ENCODE results near the gene ADPRH.
"Not testable (repeated sequence)": the region's sequence is repeated elsewhere in the genome, so short reads cannot be mapped to it uniquely, and the experiment has no call there.

The ADPRH gene

GRCh38 chr3:119552928-119553327, 26.4 kb upstream of the ADPRH start:
- 100% methylated on average over 4 of the region's 6 CpGs for WGBS (ENCODE audit: insufficient coverage)
- CTCF ChIA-PET; H3K27ac ChIP-seq (ENCODE audit: insufficient read depth in 1 of 2, low read depth in 1 of 2, low read length in 2 of 2, poor library complexity in 1 of 2, severe bottlenecking in 2 of 2); DNase-seq; H3K4me3 ChIP-seq (ENCODE audit: control insufficient read depth in 1 of 7, extremely low read depth in 1 of 7, insufficient read depth in 4 of 7, low read depth in 2 of 7, low read length in 6 of 7); POLR2A ChIA-PET; H3K9me3 ChIP-seq (ENCODE audit: control extremely low read depth in 1 of 5, control insufficient read depth in 4 of 5, insufficient read depth in 2 of 5, low read depth in 1 of 5, low read length in 4 of 5); H3K27me3 ChIP-seq (replicated peaks in 2 of 5; ENCODE audit: control insufficient read depth in 4 of 5, insufficient read depth in 5 of 5, low read length in 4 of 5); H3K36me3 ChIP-seq (ENCODE audit: control insufficient read depth in 4 of 4, insufficient read depth in 4 of 4, low read length in 3 of 4): not testable (repeated sequence)
- peaks cover 0 to 23% (median 17%) of the 10 kb centered on the region in 4 experiments for H3K4me1 ChIP-seq (ENCODE audit: control extremely low read depth in 1 of 4, control insufficient read depth in 4 of 4, insufficient read depth in 4 of 4, low read length in 3 of 4)

- Histone ChIP-seq H3K36me3 (ENCODE audit: control insufficient read depth in 4 of 4, insufficient read depth in 4 of 4, low read length in 3 of 4) (no peaks in the 10 kb centered on the region), H3K27ac (ENCODE audit: insufficient read depth in 1 of 2, low read depth in 1 of 2, low read length in 2 of 2, poor library complexity in 1 of 2, severe bottlenecking in 2 of 2) (no peak overlapping the region), H3K4me3 (ENCODE audit: control insufficient read depth in 1 of 7, extremely low read depth in 1 of 7, insufficient read depth in 4 of 7, low read depth in 2 of 7, low read length in 6 of 7) (no peak overlapping the region), H3K4me1 (ENCODE audit: control extremely low read depth in 1 of 4, control insufficient read depth in 4 of 4, insufficient read depth in 4 of 4, low read length in 3 of 4) (peaks cover 0 to 24% (median 17%) of the 10 kb centered on the region in 4 experiments), H3K27me3 (replicated peaks in 2 of 5; ENCODE audit: control insufficient read depth in 4 of 5, insufficient read depth in 5 of 5, low read length in 4 of 5) (no peaks in the 10 kb centered on the region), H3K9me3 (ENCODE audit: control extremely low read depth in 1 of 5, control insufficient read depth in 4 of 5, insufficient read depth in 2 of 5, low read depth in 1 of 5, low read length in 4 of 5) (no peaks in the 10 kb centered on the region)
- CTCF ChIA-PET = interaction anchor here (0.6 kb wide), 1 partner anchor 32 kb away, joined by 4 read pairs; no protein-coding TSS in a partner anchor
- 91% methylated on average over 3 of the region's 5 CpGs for WGBS (ENCODE audit: insufficient coverage)
- no peak for DNase-seq
- POLR2A ChIA-PET = no interaction called here
Measured at GRCh38 chr3:119553823-119554415, 25.4 kb upstream of the ADPRH start.

- Histone ChIP-seq H3K4me3 (ENCODE audit: control insufficient read depth in 1 of 7, extremely low read depth in 1 of 7, insufficient read depth in 4 of 7, low read depth in 2 of 7, low read length in 6 of 7) (no peak overlapping the region), H3K4me1 (ENCODE audit: control extremely low read depth in 1 of 4, control insufficient read depth in 4 of 4, insufficient read depth in 4 of 4, low read length in 3 of 4) (peaks cover 0 to 36% (median 24%) of the 10 kb centered on the region in 4 experiments), H3K27ac (ENCODE audit: insufficient read depth in 1 of 2, low read depth in 1 of 2, low read length in 2 of 2, poor library complexity in 1 of 2, severe bottlenecking in 2 of 2) (no peak overlapping the region), H3K27me3 (replicated peaks in 2 of 5; ENCODE audit: control insufficient read depth in 4 of 5, insufficient read depth in 5 of 5, low read length in 4 of 5) (no peaks in the 10 kb centered on the region), H3K9me3 (ENCODE audit: control extremely low read depth in 1 of 5, control insufficient read depth in 4 of 5, insufficient read depth in 2 of 5, low read depth in 1 of 5, low read length in 4 of 5) (no peaks in the 10 kb centered on the region), H3K36me3 (ENCODE audit: control insufficient read depth in 4 of 4, insufficient read depth in 4 of 4, low read length in 3 of 4) (no peaks in the 10 kb centered on the region)
- CTCF ChIA-PET = interaction anchor here (1.2 kb wide), 1 partner anchor 51 kb away, joined by 3 read pairs; no protein-coding TSS in a partner anchor
- POLR2A ChIA-PET = interaction anchor here (0.7 kb wide), 1 partner anchor 14 kb away, joined by 3 read pairs; no protein-coding TSS in a partner anchor
- DNase-seq = peak in 2 of 3 donors; percentile 28 to 30
- WGBS (ENCODE audit: insufficient coverage) = 14% methylated on average over 4 of the region's 4 CpGs
Measured at GRCh38 chr3:119555309-119555735, 24.0 kb upstream of the ADPRH start.

- H3K36me3 ChIP-seq (ENCODE audit: control insufficient read depth in 4 of 4, insufficient read depth in 4 of 4, low read length in 3 of 4) = no peaks in the 10 kb centered on the region
- no peaks in the 10 kb centered on the region for H3K27me3 ChIP-seq (replicated peaks in 2 of 5; ENCODE audit: control insufficient read depth in 4 of 5, insufficient read depth in 5 of 5, low read length in 4 of 5)
- CTCF ChIA-PET = interaction anchor here (1.2 to 1.4 kb wide), 2 partner anchors 32 to 51 kb away, joined by 3 read pairs; no protein-coding TSS in a partner anchor
- H3K4me3 ChIP-seq (ENCODE audit: control insufficient read depth in 1 of 7, extremely low read depth in 1 of 7, insufficient read depth in 4 of 7, low read depth in 2 of 7, low read length in 6 of 7) = no peak overlapping the region
- H3K9me3 ChIP-seq (ENCODE audit: control extremely low read depth in 1 of 5, control insufficient read depth in 4 of 5, insufficient read depth in 2 of 5, low read depth in 1 of 5, low read length in 4 of 5) = no peaks in the 10 kb centered on the region
- 100% methylated on average over 1 of the region's 1 CpG for WGBS (ENCODE audit: insufficient coverage)
- H3K4me1 ChIP-seq (ENCODE audit: control extremely low read depth in 1 of 4, control insufficient read depth in 4 of 4, insufficient read depth in 4 of 4, low read length in 3 of 4) = peaks cover 0 to 36% (median 24%) of the 10 kb centered on the region in 4 experiments
- no peak overlapping the region for H3K27ac ChIP-seq (ENCODE audit: insufficient read depth in 1 of 2, low read depth in 1 of 2, low read length in 2 of 2, poor library complexity in 1 of 2, severe bottlenecking in 2 of 2)
- DNase-seq = no peak
- POLR2A ChIA-PET = interaction anchor here (0.6 kb wide), 1 partner anchor 9 kb away, joined by 7 read pairs; no protein-coding TSS in a partner anchor
Measured at GRCh38 chr3:119555929-119556328, 23.4 kb upstream of the ADPRH start.

GRCh38 chr3:119557192-119557876, 22.0 kb upstream of the ADPRH start:
- peaks cover 0 to 36% (median 26%) of the 10 kb centered on the region in 4 experiments for H3K4me1 ChIP-seq (ENCODE audit: control extremely low read depth in 1 of 4, control insufficient read depth in 4 of 4, insufficient read depth in 4 of 4, low read length in 3 of 4)
- WGBS (ENCODE audit: insufficient coverage) = 95% methylated on average over 7 of the region's 7 CpGs
- no peak for DNase-seq
- H3K9me3 ChIP-seq (ENCODE audit: control extremely low read depth in 1 of 5, control insufficient read depth in 4 of 5, insufficient read depth in 2 of 5, low read depth in 1 of 5, low read length in 4 of 5) = no peaks in the 10 kb centered on the region
- H3K27ac ChIP-seq (ENCODE audit: insufficient read depth in 1 of 2, low read depth in 1 of 2, low read length in 2 of 2, poor library complexity in 1 of 2, severe bottlenecking in 2 of 2) = no peak overlapping the region
- ChIA-PET POLR2A (no interaction called here), CTCF (interaction anchor here (0.9 to 1.4 kb wide), 5 partner anchors 10 to 43 kb away, joined by 3 to 8 read pairs (median 3); no protein-coding TSS in a partner anchor)
- H3K36me3 ChIP-seq (ENCODE audit: control insufficient read depth in 4 of 4, insufficient read depth in 4 of 4, low read length in 3 of 4) = no peaks in the 10 kb centered on the region
- H3K4me3 ChIP-seq (ENCODE audit: control insufficient read depth in 1 of 7, extremely low read depth in 1 of 7, insufficient read depth in 4 of 7, low read depth in 2 of 7, low read length in 6 of 7) = no peak overlapping the region
- no peaks in the 10 kb centered on the region for H3K27me3 ChIP-seq (replicated peaks in 2 of 5; ENCODE audit: control insufficient read depth in 4 of 5, insufficient read depth in 5 of 5, low read length in 4 of 5)

- ChIA-PET CTCF (interaction anchor here (0.9 to 1.4 kb wide), 4 partner anchors 9 to 42 kb away, joined by 3 to 8 read pairs (median 3); no protein-coding TSS in a partner anchor), POLR2A (no interaction called here)
- 60% methylated on average over 3 of the region's 3 CpGs for WGBS (ENCODE audit: insufficient coverage)
- peaks cover 0 to 36% (median 29%) of the 10 kb centered on the region in 4 experiments for H3K4me1 ChIP-seq (ENCODE audit: control extremely low read depth in 1 of 4, control insufficient read depth in 4 of 4, insufficient read depth in 4 of 4, low read length in 3 of 4)
- DNase-seq = no peak
- no peaks in the 10 kb centered on the region for H3K9me3 ChIP-seq (ENCODE audit: control extremely low read depth in 1 of 5, control insufficient read depth in 4 of 5, insufficient read depth in 2 of 5, low read depth in 1 of 5, low read length in 4 of 5)
- no peaks in the 10 kb centered on the region for H3K27me3 ChIP-seq (replicated peaks in 2 of 5; ENCODE audit: control insufficient read depth in 4 of 5, insufficient read depth in 5 of 5, low read length in 4 of 5)
- no peak overlapping the region for H3K4me3 ChIP-seq (ENCODE audit: control insufficient read depth in 1 of 7, extremely low read depth in 1 of 7, insufficient read depth in 4 of 7, low read depth in 2 of 7, low read length in 6 of 7)
- no peaks in the 10 kb centered on the region for H3K36me3 ChIP-seq (ENCODE audit: control insufficient read depth in 4 of 4, insufficient read depth in 4 of 4, low read length in 3 of 4)
- no peak overlapping the region for H3K27ac ChIP-seq (ENCODE audit: insufficient read depth in 1 of 2, low read depth in 1 of 2, low read length in 2 of 2, poor library complexity in 1 of 2, severe bottlenecking in 2 of 2)
Measured at GRCh38 chr3:119557877-119558269, 21.4 kb upstream of the ADPRH start.
